OCI-LY3 (cell line): Measurements from ENCODE around the gene FABP1.

Experiments
- EZH2phosphoT487 ChIP-seq: fragments of 200-600 bp; shearing (Covaris generic); IDR thresholded peaks from 2 replicates; pipeline ENCODE4 v1.6.1; 2018; ENCODE audit warnings: antibody characterized with exemption, mixed run types, low read depth
- TF ChIP-seq, protein P1 (sequence below): fragments of 200-600, 300-600 bp; sonication (generic); IDR thresholded peaks from 2 replicates; pipeline ENCODE4 v1.5.1; 2014; ENCODE audit warnings: antibody characterized with exemption, low read length, low read depth

DNA sequence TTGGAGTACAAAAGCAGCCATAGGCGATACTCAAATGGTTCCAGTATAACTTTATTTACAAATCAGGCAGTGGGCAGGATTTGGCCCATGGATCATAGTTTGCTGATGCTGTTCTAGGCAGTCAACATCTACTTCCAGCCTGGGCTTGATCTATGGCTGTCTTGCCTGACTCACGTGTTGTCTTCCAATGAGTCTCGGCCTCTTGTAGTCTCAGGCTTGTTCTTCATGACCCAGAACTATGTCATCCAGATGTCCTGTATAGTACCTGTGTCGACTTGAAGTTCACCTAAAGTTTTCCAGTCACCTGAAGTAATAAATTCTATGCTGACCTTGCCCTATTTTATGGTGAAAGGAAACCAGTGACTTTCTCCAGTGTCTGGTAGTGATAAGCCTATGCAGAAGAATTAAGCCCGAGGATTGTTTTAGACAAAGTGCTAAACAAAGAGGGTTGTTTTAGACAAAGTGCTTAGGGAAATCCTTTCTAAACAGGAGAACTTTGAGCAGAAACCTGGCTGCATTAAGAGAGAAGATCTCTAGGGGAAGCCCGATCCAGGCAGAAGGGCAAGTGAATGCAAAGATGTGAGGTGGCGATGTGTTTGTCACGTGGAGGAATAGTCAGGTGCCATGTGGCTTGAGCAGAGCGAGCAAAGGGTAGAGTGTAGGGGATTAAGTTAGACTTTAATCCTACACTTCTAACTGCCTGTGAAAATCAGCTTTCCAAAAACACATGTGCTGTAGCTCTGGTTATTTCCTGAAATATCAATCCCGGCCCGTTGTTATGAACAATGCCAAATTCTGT is 33.8 kb upstream of the FABP1 start:
- TF ChIP-seq, protein P1, sequence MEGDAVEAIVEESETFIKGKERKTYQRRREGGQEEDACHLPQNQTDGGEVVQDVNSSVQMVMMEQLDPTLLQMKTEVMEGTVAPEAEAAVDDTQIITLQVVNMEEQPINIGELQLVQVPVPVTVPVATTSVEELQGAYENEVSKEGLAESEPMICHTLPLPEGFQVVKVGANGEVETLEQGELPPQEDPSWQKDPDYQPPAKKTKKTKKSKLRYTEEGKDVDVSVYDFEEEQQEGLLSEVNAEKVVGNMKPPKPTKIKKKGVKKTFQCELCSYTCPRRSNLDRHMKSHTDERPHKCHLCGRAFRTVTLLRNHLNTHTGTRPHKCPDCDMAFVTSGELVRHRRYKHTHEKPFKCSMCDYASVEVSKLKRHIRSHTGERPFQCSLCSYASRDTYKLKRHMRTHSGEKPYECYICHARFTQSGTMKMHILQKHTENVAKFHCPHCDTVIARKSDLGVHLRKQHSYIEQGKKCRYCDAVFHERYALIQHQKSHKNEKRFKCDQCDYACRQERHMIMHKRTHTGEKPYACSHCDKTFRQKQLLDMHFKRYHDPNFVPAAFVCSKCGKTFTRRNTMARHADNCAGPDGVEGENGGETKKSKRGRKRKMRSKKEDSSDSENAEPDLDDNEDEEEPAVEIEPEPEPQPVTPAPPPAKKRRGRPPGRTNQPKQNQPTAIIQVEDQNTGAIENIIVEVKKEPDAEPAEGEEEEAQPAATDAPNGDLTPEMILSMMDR, result no peak
- no peak for TF ChIP-seq EZH2phosphoT487
